Measurements from ENCODE around the gene ARAP2. TPM values are rescaled to one million over a fixed set of nuclear protein-coding genes. Genes with fewer than 3 reads are reported as not detected.

The ARAP2 gene
- total RNA-seq, 1 experiment from 2014 or later = 13.6 TPM

GRCh38 chr4:36206012-36206411, 38.3 kb downstream of the ARAP2 start:
- no peak overlapping the region for H3K27ac ChIP-seq (ENCODE audit: low read depth, low read length)
- no peaks in the 10 kb centered on the region for H3K27me3 ChIP-seq (ENCODE audit: insufficient read depth, low read length)
- no peak overlapping the region for H2AFZ ChIP-seq (ENCODE audit: low read depth, low read length, poor library complexity, severe bottlenecking)
- no peak overlapping the region for H3K9ac ChIP-seq (ENCODE audit: low read length)
- no peaks in the 10 kb centered on the region; the same call in 1 of the 2 replicates for H4K20me1 ChIP-seq (ENCODE audit: insufficient read depth)
- H3K9me3 ChIP-seq (ENCODE audit: control insufficient read depth in 1 of 2, insufficient read depth in 1 of 2, low read depth in 1 of 2, low read length in 2 of 2) = no peaks in the 10 kb centered on the region
- H3K4me2 ChIP-seq (ENCODE audit: low read length) = no peak overlapping the region
- CTCF ChIA-PET = no interaction called here
- no peaks in the 10 kb centered on the region; the same call in 1 of the 2 replicates for H3K79me2 ChIP-seq (ENCODE audit: insufficient read depth, low read length)
- ATAC-seq (no peak), DNase-seq (ENCODE audit: low read depth, low spot score) (no peak)
- intact Hi-C loops (cut with micrococcal nuclease) = no loop called here
- H3K9me2 ChIP-seq (ENCODE audit: insufficient read depth) = no peaks in the 10 kb centered on the region
- H3K36me3 ChIP-seq (ENCODE audit: control insufficient read depth in 1 of 2, insufficient read depth in 2 of 2, low read length in 2 of 2) = peaks cover 2 to 4% of the 10 kb centered on the region in 2 experiments; a peak in 2 of 4 replicates
- no TSS peak for BruUV-seq (replicated peaks)
- POLR2A ChIA-PET = no interaction called here
- RAD21 ChIA-PET (ENCODE audit: low non-redundant PET in 1 of 2, low total read pairs in 2 of 2, uncharacterized antibody in 2 of 2, unreplicated experiment in 2 of 2) = no interaction called here
- no peak for TF ChIP-seq REST (IDR thresholded peaks at IDR 0.05; ENCODE audit: low read depth)
- H3K4me1 ChIP-seq (ENCODE audit: control insufficient read depth in 1 of 2, insufficient read depth in 2 of 2, low read length in 2 of 2) = no peaks in the 10 kb centered on the region
- H3K4me3 ChIP-seq (replicated peaks in 1 of 2; ENCODE audit: low read depth in 1 of 2, low read length in 2 of 2) = no peak overlapping the region

- Histone ChIP-seq H3K27ac (ENCODE audit: low read depth, low read length) (no peak overlapping the region), H4K20me1 (ENCODE audit: insufficient read depth) (no peaks in the 10 kb centered on the region), H3K36me3 (ENCODE audit: control insufficient read depth in 1 of 2, insufficient read depth in 2 of 2, low read length in 2 of 2) (no peaks in the 10 kb centered on the region; a peak in 1 of 4 replicates), H3K9me2 (ENCODE audit: insufficient read depth) (no peaks in the 10 kb centered on the region), H2AFZ (ENCODE audit: low read depth, low read length, poor library complexity, severe bottlenecking) (no peak overlapping the region), H3K4me2 (ENCODE audit: low read length) (no peak overlapping the region), H3K9me3 (ENCODE audit: control insufficient read depth in 1 of 2, insufficient read depth in 1 of 2, low read depth in 1 of 2, low read length in 2 of 2) (no peaks in the 10 kb centered on the region), H3K4me3 (replicated peaks in 1 of 2; ENCODE audit: low read depth in 1 of 2, low read length in 2 of 2) (no peak overlapping the region), H3K27me3 (ENCODE audit: insufficient read depth, low read length) (no peaks in the 10 kb centered on the region), H3K9ac (ENCODE audit: low read length) (no peak overlapping the region), H3K4me1 (ENCODE audit: control insufficient read depth in 1 of 2, insufficient read depth in 2 of 2, low read length in 2 of 2) (no peaks in the 10 kb centered on the region), H3K79me2 (ENCODE audit: insufficient read depth, low read length) (no peaks in the 10 kb centered on the region; the same call in 1 of the 2 replicates)
- RAD21 ChIA-PET (ENCODE audit: low non-redundant PET in 1 of 2, low total read pairs in 2 of 2, uncharacterized antibody in 2 of 2, unreplicated experiment in 2 of 2) = no interaction called here
- intact Hi-C loops (cut with micrococcal nuclease) = no loop called here
- POLR2A ChIA-PET = no interaction called here
- no peak for ATAC-seq
- TF ChIP-seq EGR1 (IDR thresholded peaks at IDR 0.05; ENCODE audit: low read depth) = no peak
- no peak for TF ChIP-seq SP1 (IDR thresholded peaks at IDR 0.05; ENCODE audit: low read depth)
- TF ChIP-seq SRF (IDR thresholded peaks at IDR 0.05; ENCODE audit: low read depth) = no peak
- TF ChIP-seq TCF7L2 (IDR thresholded peaks at IDR 0.05; ENCODE audit: borderline replicate concordance, extremely low read depth, insufficient read depth, insufficient read length) = no peak
- TF ChIP-seq ELF1 (IDR thresholded peaks at IDR 0.05; ENCODE audit: borderline replicate concordance, low read depth) = no peak
- no peak for TF ChIP-seq RAD21 (IDR thresholded peaks at IDR 0.05; ENCODE audit: low read depth)
- TF ChIP-seq ATF3 (IDR thresholded peaks at IDR 0.05) = no peak
- TF ChIP-seq CBX3 (IDR thresholded peaks at IDR 0.05; ENCODE audit: low read depth) = no peak
- TF ChIP-seq JUND (IDR thresholded peaks at IDR 0.05) = no peak
- no peak for TF ChIP-seq POLR2A (IDR thresholded peaks at IDR 0.05; ENCODE audit: borderline replicate concordance, extremely low read depth, insufficient read depth, insufficient read length)
- TF ChIP-seq ZNF274 (IDR thresholded peaks at IDR 0.05; ENCODE audit: low read depth, low read length) = no peak
- no peak for TF ChIP-seq EZH2 (IDR thresholded peaks at IDR 0.05)
- no peak for TF ChIP-seq SIN3A (IDR thresholded peaks at IDR 0.05; ENCODE audit: low read depth)
- TF ChIP-seq POLR2AphosphoS5 (IDR thresholded peaks at IDR 0.05; ENCODE audit: low read depth, low read length) = no peak
- TF ChIP-seq ZBTB33 (IDR thresholded peaks at IDR 0.05; ENCODE audit: extremely low read depth, insufficient replicate concordance, low read length) = no peak
- no peak for TF ChIP-seq YY1 (IDR thresholded peaks at IDR 0.05; ENCODE audit: extremely low read depth, insufficient replicate concordance, low read depth, low read length)
- TF ChIP-seq FOSL1 (IDR thresholded peaks at IDR 0.05; ENCODE audit: low read depth) = no peak
- CTCF ChIA-PET = no interaction called here
- no peak for DNase-seq (ENCODE audit: low read depth, low spot score)
- no TSS peak for BruUV-seq (replicated peaks)
Observed at GRCh38 chr4:36198861-36199260, 45.5 kb downstream of the ARAP2 start.

Measured in HCT116 (cell line).